H1 (cell line): ENCODE results near the gene AGER. TPM values are rescaled to one million over a fixed set of nuclear protein-coding genes. Genes with fewer than 3 reads are reported as not detected.

Experiments
- CEBPB ChIP-seq: IDR thresholded peaks from 2 replicates; pipeline ENCODE4 v1.6.1; 2012; ENCODE audit warnings: low read depth, low read length
- CTBP2 ChIP-seq: IDR thresholded peaks from 2 replicates; pipeline ENCODE4 v1.7.0; 2011; ENCODE audit warnings: borderline replicate concordance, mild to moderate bottlenecking, moderate library complexity, mixed read lengths, low read length; ENCODE audit not compliant: insufficient read depth, insufficient read length
- KDM5A ChIP-seq: fragments of 200-600 bp; IDR thresholded peaks from 2 replicates; pipeline ENCODE4 v1.7.1; 2012; ENCODE audit warnings: mild to moderate bottlenecking, low read length, inconsistent platforms, mixed read lengths
- SIN3A ChIP-seq, 2 experiments: IDR thresholded peaks in 1 of 2; conservative IDR thresholded peaks in 1 of 2; 2 replicates each; pipeline ENCODE4 v1.6.1; 2011 to 2012; ENCODE audit warnings: low read length in 2 of 2, improper control_type of control experiment in 1 of 2, low read depth in 1 of 2, mild to moderate bottlenecking in 1 of 2
- SUZ12 ChIP-seq: fragments of 200-600 bp; sonication (generic); IDR thresholded peaks from 2 replicates; pipeline ENCODE4 v1.6.1; 2012; ENCODE audit warnings: mild to moderate bottlenecking, inconsistent platforms, low read length, moderate library complexity, mixed read lengths
- polyA plus RNA-seq, 7 experiments: library from polyadenylated mRNA; depleted of rRNA in 3 of 7; stranded (reverse) in 5 of 7; unstranded in 2 of 7; fragments of >200 nt in 5 of 7; fragments of 200-250 nt in 2 of 7; gene quantifications; 1 replicate in 5 of 7; 2 replicates in 1 of 7; 4 replicates in 1 of 7; pipeline versions ENCODE4 v1.2.1 to v1.2.3, GENCODE V29; 2011 to 2013; ENCODE audit warnings: missing spikeins in 2 of 7, mixed read lengths in 2 of 7
- total RNA-seq: library from RNA; stranded (reverse); fragmentation: NEBNext Ultra II Directional; extraction: Animal tissue kit (Norgen Biotek cat#: 25700); gene quantifications from 2 replicates; pipeline ENCODE4 v1.2.1, GENCODE V29; 2021

The AGER gene
- total and polyA plus RNA-seq, 2 of the 8 experiments (the other 6 are each of a cell fraction or from before 2014, with no cell fraction given): 3.8 to 10.9 TPM

DNA sequence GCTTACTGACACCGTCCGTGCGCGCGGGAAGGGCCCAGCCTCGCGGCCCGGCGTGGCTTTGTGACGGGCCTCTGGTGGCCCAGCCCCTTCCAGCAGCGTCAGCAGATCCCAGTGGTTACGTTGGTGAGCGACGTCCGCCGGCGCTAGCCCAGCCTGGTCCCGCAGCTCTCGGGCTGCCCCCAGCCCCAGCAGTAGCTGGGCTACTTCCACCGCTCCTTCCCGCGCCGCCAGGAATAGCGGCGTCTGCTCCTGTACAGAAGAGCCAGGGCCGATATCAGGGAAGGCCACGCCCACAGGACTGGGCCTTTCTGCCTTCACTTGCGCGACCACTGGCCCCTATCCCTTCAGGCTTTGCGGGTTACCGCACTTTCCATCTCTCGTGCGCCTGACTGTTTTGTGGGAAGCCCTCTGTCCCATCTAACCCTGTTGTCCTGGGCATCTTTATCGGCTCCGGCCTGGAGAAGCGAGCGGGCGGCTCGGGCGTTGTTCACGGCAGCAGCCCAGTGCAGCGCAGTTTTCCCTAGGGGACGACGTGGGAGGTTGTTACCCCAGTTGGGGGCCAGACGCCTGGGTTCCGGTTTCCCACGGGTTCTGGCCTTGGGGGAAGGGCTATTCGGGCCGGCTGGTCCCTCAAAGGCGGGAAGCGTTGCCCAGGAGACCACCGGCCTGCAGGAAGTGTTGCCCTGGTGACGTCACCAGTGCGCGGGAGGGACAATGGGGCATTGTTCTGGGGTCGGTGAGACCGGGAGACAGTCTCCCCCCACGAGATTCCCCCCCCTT is 12.0 kb upstream of the AGER start (continued):
- TF ChIP-seq CTBP2 (peak; percentile 37), SUZ12 (no peak), CEBPB (0 out of 2 replicates have a peak, but pooled peaks have one; percentile 5), SIN3A (conservative IDR thresholded peaks at IDR 0.05 in 1 of 2, IDR thresholded peaks at IDR 0.05 in 1 of 2; ENCODE audit: low read depth in 1 of 2, low read length in 2 of 2) (peak in 1 of 2 experiments; percentile 64; a peak in 2 of 4 replicates), KDM5A (0 out of 2 replicates have a peak, but pooled peaks have one; percentile 32)
